GM19324 (cell line): ENCODE results near the gene CDRT4.

Experiments used
- ATAC-seq: cut with Tn5 transposase; IDR thresholded peaks from one replicate; pipeline ENCODE4 v1.9.1; 2021; ENCODE audit warnings: mild to moderate bottlenecking, moderate library complexity; ENCODE audit not compliant: unreplicated experiment, low FRiP score

Gene CDRT4

DNA sequence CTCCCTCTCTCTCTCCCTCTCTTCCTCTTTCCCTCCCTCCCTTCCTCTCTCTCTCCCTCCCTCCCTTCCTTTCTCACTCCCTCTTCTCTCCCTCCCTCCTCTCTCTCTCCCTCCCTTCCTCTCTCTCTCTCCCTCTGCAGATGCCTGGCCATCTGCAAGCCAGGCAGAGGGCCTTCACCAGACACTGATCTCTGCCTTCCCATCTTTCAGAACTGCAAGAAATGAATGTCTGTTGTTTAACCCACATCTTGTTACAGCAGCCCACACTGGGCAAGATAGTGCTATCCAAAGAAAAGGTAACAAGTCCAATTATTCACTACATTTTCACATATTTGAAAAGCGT lies 26.2 kb upstream of the CDRT4 start:
- no peak for ATAC-seq

GRCh38 chr17:15492791-15493692 lies 25.6 kb upstream of the CDRT4 start:
- no peak for ATAC-seq

- no peak for ATAC-seq
These were observed 24.8 kb upstream of the CDRT4 start for GRCh38 chr17:15492186-15492585.

DNA sequence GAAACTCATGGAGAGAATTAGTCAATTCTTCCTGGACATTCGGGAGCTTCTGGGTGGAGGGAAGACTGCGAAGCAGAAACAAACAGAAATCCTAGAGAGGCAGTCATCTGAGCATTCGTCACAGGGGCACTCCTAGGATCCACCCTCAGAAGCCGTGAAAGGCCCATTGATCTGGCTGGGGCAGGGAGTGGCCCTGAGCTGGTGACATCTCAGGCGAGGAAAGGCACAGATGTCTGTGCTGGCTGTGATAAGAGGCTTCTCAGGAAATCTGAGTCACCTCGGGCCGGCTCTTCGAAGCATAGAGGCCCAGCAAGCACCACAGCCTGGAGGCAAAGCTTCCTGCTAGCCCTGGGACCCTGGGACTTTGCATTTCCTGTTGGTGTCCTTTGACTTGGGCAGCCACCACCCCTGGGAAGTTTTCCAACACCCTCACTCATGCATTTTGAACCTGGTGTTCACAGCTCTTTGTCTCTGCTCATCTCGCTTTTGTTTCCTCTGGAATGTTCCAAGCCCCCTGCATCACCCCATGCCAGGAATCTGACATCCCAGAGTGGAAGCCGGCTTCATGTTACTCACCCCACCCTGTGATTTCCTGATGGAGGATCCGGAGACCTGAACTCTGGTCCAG lies 23.3 kb upstream of the CDRT4 start:
- no peak for ATAC-seq

DNA sequence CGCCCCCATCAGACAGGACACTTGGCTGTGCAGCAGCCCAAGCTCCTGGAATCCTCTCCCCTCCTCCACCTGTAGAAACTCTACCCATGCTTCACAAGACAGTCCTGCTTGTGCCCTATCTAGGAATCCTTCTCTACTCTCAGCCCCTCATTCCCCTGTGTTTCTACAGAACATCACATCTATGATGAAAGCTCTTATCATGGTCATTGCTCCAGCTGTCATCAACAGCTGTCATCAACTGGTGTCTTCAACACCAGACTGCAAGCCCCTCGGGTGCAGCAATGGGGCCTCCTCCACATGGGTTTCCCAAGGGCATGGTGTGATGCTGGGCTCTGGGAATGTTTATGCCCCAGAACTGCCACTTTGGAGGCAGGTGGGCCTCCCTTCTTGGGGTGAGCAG lies 21.1 kb upstream of the CDRT4 start:
- ATAC-seq: no peak

GRCh38 chr17:15485045-15485444 lies 17.6 kb upstream of the CDRT4 start:
- ATAC-seq: no peak

DNA sequence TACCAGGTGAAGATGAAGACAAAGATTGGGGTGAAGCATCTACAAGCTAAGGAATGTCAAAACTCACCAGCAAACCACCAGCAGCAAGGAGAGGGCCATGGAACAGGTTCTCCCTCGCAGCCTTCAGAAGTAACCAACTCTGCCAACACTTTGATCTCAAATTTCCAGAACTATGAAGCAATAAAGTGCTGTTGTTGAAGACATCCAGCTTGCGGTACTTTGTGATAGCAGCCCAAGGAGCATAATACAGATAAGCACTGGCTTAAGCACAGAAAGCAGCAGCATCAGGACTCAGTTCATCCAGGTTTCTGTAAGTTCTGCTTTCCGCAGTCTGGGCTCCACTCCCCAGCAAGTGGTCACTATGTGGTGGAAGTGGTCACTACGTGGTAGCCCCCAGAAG lies 16.0 kb upstream of the CDRT4 start:
- ATAC-seq: no peak

- ATAC-seq: no peak
These were observed 15.1 kb upstream of the CDRT4 start for GRCh38 chr17:15482476-15482875.

- no peak for ATAC-seq
These were observed 14.1 kb upstream of the CDRT4 start for GRCh38 chr17:15481481-15481880.

DNA sequence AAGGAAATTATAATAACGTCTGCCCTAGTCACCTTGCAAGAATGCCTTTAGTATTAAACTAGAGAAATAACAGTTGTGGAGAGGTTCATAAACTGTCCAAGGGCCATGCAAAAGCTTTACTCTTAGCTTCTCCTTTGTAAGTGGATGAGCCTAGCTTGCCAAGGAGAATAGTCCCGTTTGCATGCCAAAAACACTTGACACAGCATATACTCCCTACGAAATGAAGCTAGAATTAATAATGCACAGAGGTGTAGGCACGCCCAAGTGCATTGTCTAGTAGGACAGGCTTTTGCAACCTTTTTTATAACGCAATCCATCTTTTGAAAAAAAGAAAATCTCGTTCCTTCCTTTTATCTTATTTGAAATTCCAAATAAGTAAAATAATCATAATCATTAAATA lies 12.8 kb upstream of the CDRT4 start:
- ATAC-seq: no peak

DNA sequence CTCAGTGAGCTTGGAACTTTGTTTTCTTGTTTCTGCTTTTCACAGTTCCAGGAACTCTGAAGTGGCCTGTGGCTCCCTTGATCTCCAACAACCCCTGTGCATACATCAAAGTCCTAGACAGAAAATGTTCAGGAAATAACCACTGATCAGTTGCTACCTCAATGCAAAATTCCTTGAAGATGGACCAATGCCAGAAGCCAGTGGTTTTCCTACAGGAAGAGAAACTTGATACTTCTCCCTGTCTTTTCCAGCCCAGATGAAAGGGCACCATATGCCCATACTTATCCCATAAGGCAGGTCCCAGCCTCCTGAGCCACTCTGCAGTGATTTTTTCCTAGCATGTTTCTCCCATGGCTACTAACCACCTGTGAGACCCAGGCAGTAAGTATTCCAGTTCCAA lies 12.3 kb upstream of the CDRT4 start:
- no peak for ATAC-seq

GRCh38 chr17:15478845-15479244 lies 11.4 kb upstream of the CDRT4 start:
- no peak for ATAC-seq

DNA sequence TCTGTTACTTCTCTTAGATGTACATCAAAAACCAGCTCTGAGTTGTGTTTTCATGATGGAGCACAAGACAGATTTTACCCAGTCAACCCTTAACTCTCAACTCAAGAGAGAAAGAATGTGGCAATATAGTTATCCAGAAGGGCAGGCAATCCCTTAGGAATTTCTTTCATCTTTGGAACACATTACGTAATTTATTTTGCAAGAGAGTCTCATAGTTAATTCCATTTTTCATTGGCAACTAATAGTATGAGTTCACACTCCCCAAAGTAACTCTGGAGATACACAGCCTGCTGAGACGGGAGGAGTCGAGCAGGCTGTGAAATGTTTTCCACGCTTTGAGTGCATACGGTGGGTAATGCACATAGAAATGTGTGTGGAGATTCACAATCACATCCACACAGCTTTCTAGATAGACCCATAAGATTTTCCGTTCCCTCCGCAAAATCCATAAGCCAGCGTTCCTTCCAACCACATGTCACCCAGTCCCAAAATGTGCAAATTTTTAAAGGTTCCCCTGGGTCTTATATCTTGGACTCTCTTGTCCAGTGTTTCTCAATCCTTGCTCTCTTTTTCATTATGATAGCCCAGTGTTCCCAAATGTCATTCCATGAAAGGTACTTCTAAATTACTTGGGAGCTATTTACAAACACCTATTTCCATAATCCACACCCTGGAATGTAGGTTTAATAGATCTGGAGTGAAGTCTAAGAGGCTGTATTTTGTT lies 8.4 kb upstream of the CDRT4 start:
- no peak for ATAC-seq

DNA sequence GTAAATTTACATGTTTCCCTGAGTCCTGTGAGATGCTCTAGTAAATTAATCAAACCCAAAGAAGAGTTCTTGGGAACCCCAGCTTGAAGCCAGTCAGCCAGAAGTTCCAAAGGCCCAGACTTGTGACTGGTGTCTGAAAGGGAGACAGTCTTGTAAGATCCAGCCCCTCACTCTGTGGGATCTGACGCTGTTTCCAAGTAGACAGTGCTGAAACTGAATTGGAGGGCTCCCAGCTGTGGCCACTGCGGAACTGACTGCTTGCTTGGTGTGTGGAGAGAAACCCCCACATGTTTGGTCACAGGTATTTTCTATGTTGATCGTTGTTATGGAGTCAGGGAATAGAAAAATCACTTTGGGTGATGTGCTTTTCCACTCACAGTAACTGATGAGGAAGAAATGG lies 5.5 kb upstream of the CDRT4 start:
- ATAC-seq: no peak

- no peak for ATAC-seq
These were observed 3.1 kb upstream of the CDRT4 start for GRCh38 chr17:15470536-15470935.

DNA sequence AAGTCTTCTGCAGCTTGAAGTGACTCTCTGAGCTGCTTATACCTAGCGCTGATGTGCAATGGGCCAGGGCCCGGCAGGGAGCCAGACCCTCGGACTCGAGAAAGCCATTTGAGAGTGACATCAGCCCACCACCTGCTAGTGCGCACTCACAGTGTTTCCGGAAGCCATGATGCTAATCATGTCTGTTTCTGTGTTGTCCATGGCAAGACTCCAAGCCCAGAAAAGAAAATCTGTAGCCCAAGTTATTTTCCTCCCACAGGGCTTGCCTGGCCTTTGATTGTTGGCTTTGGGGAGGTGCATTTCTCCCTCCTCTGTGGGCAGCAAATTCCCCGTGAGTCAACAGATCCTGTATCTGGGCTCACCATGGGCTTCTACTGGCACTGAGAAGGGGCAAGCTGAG lies 1.8 kb upstream of the CDRT4 start:
- no peak for ATAC-seq

- no peak for ATAC-seq
These were observed 705 bp upstream of the CDRT4 start for GRCh38 chr17:15468126-15468525.

- ATAC-seq: no peak
These were observed 1.3 kb downstream of the CDRT4 start for GRCh38 chr17:15466131-15466530.

- no peak for ATAC-seq
These were observed 2.2 kb downstream of the CDRT4 start for GRCh38 chr17:15465045-15465701.

DNA sequence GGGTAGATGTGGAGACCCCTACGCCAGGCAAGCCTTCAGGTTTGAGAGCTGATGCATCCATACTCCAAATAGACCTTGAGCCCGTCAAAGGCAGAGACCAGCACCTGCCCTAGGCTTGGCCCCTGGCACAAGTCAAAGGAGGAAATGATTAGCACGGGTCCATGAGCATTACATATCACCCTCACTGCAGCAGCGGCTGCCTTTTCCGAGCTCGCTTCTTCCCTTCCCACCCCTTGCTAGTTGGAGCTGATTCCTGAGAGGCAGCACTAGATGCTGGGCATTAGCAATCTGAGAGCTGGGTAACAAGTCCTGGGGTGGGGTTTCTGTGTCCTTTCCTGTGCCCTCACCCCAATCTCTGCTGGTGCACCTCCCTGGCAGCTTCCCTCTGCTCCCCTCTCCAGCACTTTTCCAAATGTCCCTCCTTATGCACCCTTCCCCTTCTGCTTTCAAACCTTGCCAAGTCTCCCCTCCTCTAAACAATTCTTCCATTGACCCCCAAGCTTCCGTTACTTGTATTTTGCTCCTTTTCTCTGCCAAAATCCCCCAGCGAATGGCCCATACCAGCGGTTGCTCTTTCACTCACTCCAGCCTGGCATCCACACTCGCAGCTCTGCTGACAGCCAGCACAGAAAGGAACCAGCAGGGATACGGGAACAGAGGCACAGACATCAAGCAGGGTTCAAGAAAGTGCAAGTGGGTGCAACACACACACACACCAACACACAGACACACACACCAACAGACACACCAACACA lies 3.0 kb downstream of the CDRT4 start:
- ATAC-seq: no peak
